Measurements from ENCODE around the gene FADS3.

FADS3 gene, protein sequence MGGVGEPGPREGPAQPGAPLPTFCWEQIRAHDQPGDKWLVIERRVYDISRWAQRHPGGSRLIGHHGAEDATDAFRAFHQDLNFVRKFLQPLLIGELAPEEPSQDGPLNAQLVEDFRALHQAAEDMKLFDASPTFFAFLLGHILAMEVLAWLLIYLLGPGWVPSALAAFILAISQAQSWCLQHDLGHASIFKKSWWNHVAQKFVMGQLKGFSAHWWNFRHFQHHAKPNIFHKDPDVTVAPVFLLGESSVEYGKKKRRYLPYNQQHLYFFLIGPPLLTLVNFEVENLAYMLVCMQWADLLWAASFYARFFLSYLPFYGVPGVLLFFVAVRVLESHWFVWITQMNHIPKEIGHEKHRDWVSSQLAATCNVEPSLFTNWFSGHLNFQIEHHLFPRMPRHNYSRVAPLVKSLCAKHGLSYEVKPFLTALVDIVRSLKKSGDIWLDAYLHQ

DNA sequence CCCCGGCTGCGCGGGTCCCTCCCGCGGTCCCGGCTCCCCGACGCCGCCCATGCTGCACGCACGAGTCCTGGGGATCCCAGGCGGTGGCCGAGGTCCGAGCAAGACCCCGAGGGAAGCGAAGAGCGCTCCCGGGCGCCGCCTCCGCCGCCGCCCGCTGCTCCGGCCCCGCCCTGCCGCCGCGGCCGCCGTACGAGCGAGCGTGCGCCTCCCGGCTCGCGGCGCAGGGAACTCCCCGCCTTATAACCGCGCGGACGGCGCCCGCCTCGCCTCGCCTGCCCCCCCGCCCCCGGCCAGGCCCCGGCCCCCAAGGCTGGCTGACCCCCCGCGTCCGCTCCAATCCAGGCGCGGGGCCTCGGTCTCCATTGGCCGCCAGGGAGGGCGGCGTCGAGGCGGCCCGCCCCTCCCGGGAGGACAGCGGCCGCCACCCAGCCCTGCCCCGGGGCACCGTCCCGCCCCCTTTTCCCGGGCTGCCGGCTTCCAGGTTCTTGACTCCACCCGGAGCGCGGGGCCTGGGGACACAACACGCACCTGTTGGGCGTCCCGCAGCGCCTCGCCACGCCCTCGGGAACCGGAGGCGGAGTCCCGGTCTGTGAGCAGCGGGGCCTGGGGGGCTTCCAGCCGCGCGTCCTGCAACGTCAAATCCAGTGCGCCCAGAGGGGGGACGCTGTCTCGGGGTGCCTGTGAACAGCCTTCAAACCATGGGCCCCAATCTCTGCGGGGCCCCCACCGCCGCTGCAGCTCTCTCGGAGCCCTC, at the start of gene FADS3:
Gene FADS3, minus strand, starts transcription at position 215 of the 754 bp plus-strand sequence. Its CDS starts 164 bp downstream, at position 51.
- DNase-seq (ENCODE audit: low read depth in 3 of 3): peak; percentile 5 to 28 (median 24)

DNA sequence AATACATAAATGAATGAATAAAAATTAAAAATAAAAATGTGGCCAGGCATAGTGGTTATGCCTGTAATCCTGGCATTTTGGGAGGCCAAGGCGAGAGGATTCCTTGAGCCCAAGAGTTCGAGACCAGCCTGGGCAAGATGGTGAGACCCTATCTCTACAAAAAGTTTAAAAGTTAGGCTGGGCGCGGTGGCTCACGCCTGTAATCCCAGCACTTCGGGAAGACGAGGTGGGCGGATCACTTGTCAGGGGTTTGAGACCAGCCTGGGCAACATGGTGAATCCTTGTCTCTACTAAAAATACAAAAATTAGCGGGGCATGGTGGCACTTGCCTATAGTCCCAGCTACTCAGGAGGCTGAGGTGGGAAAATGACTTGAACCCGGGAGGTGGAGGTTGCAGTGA, 49.1 kb upstream of the FADS3 start:
- no peak for DNase-seq (ENCODE audit: low read depth in 3 of 3)

DNA sequence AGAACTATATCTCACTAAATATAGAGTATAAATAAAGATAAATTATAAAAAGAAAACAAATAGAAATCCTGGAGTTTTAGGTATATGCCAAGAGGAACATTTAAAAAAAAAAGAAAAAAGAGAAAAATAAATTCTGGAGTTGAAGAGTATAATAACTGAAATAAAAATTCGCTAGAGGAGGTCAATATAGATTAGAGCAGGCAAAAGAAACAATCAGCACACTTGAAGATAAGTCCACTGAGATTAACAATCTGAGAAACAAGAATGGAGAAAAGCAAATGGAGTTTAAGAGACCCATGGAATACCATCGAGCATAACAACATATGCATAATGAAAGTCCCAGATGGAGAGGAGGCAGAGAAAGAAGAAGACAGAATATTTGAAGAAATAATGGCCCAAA, 44.5 kb upstream of the FADS3 start:
- no peak for DNase-seq (ENCODE audit: low read depth in 3 of 3)

DNA sequence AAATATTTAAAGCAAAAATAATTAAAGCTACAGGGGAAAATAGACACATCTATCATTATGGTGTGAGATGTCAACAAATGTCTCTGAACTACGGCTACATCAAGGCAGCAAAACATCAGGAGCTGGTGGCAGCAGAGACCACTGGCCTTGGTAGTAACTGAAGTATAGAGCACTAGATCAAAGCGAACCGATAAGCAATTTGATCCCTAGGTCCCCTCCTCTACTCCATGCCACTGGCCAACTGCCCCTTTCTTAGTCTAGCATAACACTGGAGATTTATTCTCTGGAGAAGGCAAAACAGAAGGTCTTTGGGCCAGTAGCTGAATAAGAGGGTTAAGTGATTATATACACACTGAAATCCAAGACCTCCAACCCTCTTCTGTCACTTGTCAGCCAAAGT, 39.6 kb upstream of the FADS3 start:
- DNase-seq (ENCODE audit: low read depth in 3 of 3): no peak

DNA sequence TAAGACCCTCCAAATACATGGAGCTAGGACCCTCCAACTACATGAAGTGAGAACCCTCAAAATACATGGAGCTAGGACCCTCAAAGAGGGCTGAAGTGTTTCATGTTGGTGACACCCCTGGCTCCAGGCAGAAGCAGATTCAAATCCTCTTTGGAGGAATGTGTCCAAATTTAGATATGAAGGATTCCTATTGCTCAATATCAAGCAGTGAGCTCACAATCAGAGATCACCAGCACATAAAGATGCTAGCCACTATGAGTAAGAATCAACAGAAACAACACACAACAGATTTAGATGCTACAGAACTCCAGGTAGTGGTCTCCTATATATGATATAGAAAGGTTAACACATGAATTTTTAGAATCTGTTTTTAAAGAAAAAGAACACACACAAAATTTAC, 37.3 kb upstream of the FADS3 start:
- no peak for DNase-seq (ENCODE audit: low read depth in 3 of 3)

DNA sequence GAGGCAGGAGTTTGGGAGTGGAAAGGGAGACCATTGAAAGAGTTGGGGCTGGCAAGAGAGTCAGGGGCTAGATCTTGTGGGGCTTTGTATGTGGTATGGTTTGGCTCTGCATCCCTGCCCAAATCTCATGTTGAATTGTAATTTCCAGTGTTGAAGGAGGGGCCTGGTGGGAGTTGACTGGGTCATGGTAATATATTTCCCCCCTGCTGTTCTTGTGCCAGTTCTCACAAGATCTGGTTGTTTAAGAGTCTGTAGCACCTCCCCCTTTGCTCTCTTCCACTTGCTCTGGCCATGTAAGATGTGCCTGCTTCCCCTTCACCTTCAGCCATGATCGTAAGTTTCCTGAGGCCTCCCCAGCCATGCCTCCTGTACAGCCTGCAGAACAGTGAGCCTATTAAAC, 36.2 kb upstream of the FADS3 start:
- DNase-seq (ENCODE audit: low read depth in 3 of 3): no peak

DNA sequence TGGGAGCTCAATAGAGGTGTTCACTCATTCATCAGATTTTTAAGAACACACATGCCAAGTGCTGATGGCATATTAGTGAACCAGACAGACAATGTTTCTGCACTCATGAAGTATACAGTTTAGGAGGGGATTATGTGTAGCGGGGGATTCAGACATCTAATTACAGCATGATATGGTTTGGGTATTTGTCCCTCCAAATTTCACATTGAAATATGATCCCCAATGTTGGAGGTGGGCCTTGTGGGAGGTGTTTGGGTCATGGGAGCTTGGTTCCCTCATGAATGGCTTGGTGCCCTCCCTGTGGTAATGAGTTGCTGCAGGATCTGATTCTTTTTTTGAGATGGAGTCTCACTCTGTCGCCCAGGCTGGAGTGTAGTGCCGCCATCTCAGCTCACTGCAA, 34.9 kb upstream of the FADS3 start:
- no peak for DNase-seq (ENCODE audit: low read depth in 3 of 3)

DNA sequence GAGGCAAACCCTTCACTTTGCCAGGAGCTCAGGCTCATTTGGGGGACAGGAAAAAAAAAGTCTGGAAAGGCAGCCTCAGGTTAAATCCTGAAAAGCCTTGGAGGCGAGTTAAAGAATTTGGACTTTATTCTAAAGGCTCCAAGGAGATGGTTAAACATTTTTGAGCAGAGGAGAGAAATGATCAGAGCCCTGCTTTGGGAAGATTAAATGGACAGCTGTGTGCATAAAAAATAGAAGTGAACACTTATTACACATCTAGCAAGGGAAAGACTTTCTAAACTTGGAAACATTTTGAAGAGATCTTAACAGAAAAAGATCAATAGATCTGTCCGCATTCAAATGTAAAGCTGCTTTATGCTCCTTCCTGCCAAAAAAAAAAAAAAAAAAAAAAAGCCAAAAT, 34.4 kb upstream of the FADS3 start:
- DNase-seq (ENCODE audit: low read depth in 3 of 3): no peak

DNA sequence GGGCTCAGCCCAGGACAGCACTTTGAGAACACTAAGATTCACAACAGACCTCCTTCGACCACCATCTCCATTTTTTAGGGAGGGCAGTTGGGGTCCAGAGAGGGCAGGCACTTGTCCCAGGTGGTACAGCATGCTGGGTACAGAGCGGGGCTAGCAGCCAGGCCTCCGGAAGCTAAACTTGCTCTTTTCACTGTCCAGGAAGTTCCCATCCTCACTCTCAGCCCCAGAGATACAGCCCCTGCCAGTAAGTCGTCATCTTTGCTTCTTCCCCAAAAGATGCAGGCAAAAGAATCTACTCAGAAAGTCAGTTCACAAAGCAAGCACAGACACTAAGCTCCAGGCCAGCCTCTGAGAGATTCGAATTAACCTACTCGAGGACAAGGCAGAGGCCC, 32.7 kb upstream of the FADS3 start:
- DNase-seq (ENCODE audit: low read depth in 3 of 3): no peak

DNA sequence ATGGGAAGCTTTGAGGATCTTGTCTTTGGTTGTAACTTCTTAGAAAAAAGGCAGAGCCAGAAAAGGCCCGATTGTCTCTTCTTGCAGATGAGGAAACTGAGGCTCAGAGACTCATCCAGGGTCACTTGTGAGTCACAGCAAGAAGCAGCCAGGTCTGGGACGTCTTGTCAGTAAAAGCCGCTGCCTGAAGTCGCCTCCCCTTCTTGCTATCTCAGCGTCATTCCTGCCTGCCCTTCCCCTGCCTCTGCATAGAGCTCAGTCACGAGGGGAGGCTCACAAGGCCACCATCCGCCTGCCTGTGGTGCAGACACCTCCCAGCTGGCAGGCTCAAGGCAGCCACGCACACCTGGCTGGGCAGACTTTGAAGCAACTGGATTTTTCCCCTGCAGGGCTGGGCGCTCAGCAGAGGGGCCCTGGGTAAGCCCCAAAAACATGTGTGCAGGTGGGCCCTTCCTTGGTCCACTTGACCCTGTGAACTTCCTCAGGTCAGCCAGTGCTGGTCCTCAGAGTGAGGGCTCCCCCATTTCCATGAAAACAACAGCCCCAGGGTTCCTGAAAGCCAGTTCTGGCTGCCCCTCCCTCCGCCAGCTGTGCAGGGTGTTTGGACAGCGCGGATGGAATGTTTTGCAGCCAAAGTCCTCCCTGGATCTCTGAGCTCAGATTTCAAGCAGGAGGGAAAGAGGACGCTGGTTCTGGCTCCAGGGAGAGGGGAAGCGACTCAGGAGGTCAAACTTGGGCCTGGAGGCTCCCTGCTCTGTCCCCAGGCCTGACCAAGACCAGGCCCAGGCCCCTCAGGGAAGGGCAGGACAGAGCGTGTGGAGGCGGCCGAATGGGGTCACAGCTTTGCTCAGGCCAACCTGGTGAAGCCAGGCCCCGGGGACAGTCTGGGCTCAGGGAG, 32.1 kb upstream of the FADS3 start:
- no peak for DNase-seq (ENCODE audit: low read depth in 3 of 3)

DNA sequence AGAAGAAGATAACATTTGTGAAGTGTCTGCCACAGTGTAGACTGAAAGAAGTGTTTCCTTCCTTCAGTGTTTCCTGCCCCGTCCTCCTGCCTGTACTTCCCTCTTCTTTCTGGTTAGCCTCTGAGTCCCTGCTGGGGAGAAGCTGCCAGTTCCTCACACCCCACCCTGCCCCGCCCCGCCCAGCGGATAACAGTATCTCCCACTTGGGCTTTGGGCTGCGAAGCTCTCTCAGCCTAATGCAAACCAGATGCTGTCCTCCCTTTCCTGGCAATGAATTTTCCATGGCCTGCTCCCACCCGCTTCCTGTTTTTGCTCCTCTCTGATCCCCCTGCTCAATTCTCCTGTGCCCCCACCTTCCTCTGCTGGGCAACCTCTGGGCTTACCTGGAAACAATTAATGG, 31.2 kb upstream of the FADS3 start:
- DNase-seq (ENCODE audit: low read depth in 3 of 3): no peak

DNA sequence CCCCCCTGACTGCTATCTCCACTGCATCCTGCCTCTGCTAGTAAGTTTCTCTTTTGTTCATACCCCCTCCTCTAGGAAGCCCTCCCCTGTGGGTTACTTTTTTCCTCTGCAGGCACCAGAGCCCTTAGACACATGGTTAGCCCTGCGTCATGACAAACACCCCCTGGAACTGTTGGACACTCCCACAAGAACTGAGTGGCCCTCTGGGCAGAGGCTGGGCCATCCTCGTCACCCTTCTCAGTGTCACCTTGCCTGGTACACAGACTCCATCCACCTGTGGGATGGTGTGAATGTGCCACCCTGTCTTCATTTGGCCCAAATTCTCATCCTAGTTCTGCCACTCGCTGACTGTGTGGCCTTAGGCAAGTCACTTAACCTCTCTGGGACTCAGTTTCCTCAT, 30.1 kb upstream of the FADS3 start:
- no peak for DNase-seq (ENCODE audit: low read depth in 3 of 3)

DNA sequence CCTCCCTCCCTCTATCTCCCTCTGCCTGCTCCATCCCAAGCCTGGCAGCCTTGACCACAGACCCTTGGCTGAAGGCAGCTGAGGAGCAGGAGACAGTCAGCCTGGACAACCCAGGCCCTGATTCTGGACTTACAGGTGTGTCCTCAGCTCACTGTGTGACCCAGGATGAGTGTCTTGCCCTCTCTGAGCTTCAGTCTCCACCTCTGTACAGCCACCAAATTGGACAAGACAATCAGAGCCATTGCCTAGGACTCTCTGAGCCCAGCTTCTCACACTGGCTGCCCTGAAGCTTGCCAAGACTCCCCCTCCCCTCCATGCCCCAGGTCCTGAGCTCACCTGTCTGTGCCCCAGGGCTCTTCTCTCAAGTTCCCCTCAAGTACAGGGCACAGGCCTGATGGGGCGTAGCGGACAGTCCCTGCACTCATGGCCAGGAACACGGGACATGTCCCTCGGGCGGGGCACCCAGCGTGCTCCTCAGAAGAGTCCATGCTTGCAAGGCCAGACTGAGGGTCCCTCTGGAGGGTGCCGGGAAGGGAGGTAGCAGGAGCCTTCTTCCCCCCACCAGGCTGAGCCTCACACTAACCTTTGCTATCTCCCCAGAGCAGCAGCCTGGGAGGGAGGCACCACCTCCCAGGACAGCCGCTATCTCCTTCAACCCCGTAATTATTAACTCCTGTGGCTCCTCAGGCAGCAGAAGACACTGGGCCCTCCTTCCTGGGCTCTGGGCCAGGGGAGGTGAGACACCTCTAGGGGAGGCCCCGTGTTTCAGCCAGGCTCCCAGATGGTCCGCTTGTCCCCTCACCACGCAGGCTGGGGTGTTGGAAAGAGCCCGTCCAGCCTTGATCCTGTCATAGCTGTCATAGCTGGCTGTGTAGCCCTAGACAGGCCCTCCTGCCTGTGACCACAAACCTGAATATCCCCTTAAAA, 28.6 kb upstream of the FADS3 start:
- DNase-seq (ENCODE audit: low read depth in 3 of 3): no peak

DNA sequence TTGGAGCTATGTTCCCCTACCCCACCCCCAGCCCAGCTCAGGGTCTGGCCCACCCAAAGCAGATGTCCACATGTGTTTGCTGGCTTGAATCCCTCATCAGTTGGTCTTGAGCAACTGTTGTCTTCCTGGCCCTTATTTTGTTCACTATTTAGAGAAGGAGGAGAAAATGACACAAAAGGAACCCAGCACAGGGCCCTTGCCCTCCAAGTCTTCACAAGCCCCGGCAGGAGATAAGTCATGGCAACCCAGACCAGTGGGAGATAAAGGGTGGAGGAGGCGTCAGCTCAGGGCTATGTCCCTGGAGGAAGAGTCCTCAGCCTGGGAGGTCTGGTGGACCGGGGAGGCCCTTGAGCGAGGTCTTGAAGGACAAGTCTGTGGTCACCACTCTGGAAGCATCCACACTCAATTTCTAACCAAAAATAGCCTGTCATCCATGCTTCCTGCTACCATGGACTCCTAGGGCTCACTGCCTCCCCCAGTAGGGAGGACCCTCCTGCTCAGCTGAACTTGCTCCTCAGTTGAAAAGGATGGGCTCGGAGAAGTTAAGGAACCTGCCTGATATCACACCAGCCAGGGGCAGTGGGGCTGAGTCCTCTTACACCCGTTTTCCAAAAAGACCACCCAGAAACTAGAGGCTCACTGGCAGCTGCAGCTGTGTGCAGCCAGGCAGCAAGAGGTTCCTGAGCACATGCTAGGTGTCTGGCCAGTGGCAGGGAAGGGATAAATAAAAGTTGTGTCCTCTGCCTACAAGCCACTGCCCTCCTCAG, 27.8 kb upstream of the FADS3 start:
- DNase-seq (ENCODE audit: low read depth in 3 of 3): no peak

DNA sequence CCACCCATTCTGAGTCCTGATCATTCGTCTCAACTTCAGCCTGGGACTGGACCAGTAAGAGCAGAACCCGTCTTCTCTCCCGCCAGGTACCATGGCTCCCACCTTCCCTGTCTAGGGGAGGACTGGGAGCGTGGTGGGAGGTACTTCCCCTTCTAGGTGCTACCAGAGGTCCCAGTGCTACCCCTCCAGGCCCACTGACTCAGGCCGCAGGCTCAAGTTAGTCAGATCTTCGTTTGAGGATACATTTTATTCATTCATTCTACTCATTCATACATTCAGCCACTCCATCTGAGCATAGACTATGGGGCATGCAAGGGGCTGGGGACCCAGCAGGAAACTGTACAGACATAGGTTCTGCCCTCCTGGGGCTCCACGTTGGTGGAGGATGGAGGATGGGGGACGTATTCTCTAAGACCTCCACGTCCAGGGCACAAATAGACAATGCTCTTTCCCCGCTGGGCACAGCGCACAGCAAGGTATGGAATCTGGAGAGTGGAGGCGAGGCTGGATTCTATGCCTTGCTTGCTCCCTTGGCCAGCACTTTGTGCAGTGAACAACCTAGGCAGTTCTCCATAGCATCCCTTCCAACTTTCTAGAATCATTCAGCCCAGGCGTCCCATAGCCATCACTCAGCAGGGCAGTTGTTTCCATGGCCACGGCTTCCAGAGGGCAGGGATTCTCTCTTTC, 27.0 kb upstream of the FADS3 start:
- DNase-seq (ENCODE audit: low read depth in 3 of 3): no peak

DNA sequence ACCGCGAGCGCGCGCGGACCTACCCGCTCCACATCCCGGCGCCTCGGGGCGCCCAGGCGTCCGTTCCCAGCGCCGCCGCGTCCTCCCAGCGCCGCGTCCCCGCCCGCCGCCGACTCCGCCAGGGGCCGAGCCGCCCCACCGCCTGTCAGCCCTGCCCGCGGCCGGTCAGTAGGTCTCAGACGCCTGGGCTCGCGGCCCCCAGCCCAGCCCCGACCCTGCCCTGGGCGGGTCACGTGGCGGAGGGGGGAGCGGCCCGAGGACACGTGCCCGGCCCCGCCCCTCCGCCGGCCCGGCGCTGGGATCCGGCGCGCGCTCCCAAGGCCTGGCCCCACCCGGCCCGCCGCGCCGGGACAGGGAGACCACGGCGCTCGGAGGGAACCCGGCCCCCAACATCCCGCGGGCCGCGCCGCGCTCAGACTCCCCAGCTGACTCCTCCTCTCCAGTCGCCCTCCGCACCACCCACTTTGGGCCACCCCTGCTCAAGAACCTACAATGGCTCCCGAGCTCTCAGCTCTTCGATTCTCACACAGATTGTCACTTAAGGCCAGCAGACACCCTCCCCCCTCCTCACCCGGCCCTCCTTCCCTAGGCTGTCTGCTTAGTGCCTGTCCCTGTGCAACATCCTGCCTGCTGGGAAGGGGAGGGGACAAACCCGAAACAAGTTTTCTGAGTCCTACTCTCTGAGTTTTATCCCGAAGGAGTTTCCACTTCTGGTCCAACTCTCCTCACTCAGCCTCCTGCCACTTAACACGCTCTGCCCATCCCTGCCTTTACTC, 26.2 kb upstream of the FADS3 start, which contains the start of gene RAB3IL1:
Gene RAB3IL1, minus strand, starts transcription at position 233 of the 776 bp plus-strand sequence. Its CDS starts 199 bp downstream, at position 34.
- no peak for DNase-seq (ENCODE audit: low read depth in 3 of 3)

DNA sequence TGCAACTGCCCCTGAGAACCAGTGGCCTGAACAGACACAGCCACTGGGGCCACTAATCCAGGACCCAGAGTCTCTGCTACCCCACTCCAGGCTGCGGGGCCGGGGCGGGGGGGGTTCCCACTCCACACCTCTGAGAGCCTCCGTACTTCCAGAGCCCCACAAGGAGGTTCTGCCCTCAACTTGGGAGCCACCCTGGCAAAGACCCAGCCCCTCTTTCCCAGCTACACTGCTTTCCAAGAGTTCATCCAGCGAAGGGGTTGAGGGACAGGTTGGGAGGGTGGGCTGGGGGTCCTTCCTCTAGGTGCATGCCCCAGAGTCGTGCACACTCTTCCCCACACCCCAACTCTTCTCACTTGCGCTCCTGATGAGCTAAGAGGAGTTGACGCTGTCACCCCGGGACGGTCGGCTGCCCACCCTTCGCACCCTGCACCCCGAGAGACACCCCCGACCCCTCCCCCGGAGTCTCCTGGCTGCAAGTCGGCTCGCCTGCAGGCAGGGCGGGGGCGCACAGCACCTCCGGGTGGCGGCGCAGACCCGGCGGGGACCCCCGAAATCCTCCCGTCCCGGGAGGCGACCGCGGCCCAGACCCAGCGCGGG, 25.5 kb upstream of the FADS3 start:
- DNase-seq (ENCODE audit: low read depth in 3 of 3): no peak

DNA sequence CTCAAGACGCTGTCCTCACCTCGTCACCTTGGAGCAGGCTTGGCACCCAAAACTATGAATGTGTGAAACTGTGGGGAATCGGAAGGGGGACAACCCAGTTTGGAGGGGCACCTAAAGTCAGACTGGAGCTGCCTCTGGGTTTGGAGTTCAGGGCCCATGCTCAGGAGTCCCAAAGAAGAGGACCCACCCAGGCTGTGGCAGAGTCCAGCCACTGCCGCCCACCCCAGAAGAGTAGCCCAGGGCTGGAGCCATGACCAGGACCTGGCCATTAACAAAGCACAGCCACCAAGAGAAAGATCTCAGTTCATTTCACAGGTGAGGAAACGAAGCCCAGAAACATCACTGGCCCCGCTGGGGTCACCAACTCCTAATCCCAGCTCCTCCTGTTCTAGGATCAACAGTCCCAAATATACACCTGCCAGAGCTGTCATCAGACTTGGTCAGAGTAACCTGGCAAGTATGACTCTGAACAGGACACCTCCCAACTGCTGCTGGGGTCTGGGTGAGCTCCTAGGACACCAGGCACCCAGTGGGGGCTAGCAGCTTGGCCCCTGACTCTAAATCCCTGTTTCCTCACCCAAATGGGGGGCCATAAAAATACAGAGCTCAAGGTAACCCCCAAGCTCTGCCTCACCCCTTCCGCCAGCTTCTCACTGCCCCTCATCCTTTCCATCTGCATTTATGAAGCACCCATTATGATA, 23.3 kb upstream of the FADS3 start:
- DNase-seq (ENCODE audit: low read depth in 3 of 3): no peak

All from stimulated activated CD4-positive, alpha-beta T cell treated with anti-CD3 and anti-CD28 coated beads, TNF-alpha, amount 100 ng/mL, for 4 hours (primary cell).